CD4-positive, alpha-beta memory T cell (primary cell): Measurements from ENCODE around the gene ANKHD1. TPM values are rescaled to one million over a fixed set of nuclear protein-coding genes. Genes with fewer than 3 reads are reported as not detected.
"Not testable (repeated sequence)": the region's sequence is repeated elsewhere in the genome, so short reads cannot be mapped to it uniquely, and the experiment has no call there.

Experiments
- CTCF ChIA-PET: fragments of 350-600 bp; sonication (Branson Sonifier 250); formaldehyde crosslinking; loops from one replicate; lab custom pipeline; 2021; ENCODE audit warnings: inconsistent platforms; ENCODE audit not compliant: partially characterized antibody; lab: Charles Lee
- POLR2A ChIA-PET: fragments of 350-600 bp; sonication (Branson Sonifier 250); formaldehyde crosslinking; loops from one replicate; lab custom pipeline; 2021; ENCODE audit not compliant: partially characterized antibody; lab: Charles Lee
- DNase-seq, 5 donors: peaks; one replicate each; pipeline versions ENCODE4 v3.0.0 to v3.0.0-alpha.2; 2020 to 2022; ENCODE audit warnings: mixed read lengths in 1 of 5
- H3K27ac ChIP-seq: one replicate; pipeline ENCODE4 v1.7.0; 2013; ENCODE audit warnings: low read depth, low read length
- H3K27me3 ChIP-seq: 2 replicates; pipeline ENCODE4 v1.7.0; 2013; ENCODE audit warnings: mild to moderate bottlenecking, low read length, moderate library complexity; ENCODE audit not compliant: insufficient read depth
- H3K36me3 ChIP-seq: 2 replicates; pipeline ENCODE4 v1.7.0; 2013; ENCODE audit warnings: mild to moderate bottlenecking, low read length, moderate library complexity; ENCODE audit not compliant: insufficient read depth
- H3K4me1 ChIP-seq: 2 replicates; pipeline ENCODE4 v1.7.0; 2013; ENCODE audit warnings: mild to moderate bottlenecking, low read length, moderate library complexity; ENCODE audit not compliant: insufficient read depth
- H3K4me3 ChIP-seq, 2 donors: one replicate each; pipeline ENCODE4 v1.7.0; 2013; ENCODE audit warnings: low read length in 2 of 2, mild to moderate bottlenecking in 1 of 2
- H3K9me3 ChIP-seq, 2 donors: one replicate each; pipeline ENCODE4 v1.7.0; 2013; ENCODE audit warnings: low read length in 2 of 2, control low read depth in 1 of 2; ENCODE audit not compliant: control insufficient read depth in 1 of 2
- H3K27ac Mint-ChIP-seq, 7 donors: one replicate each; pipeline ENCODE4 v1.8.0; 2020 to 2021; ENCODE audit warnings: mixed read lengths in 7 of 7, mild to moderate bottlenecking in 6 of 7, inconsistent platforms in 3 of 7, moderate library complexity in 3 of 7
- H3K27me3 Mint-ChIP-seq, 2 donors: one replicate each; pipeline ENCODE4 v1.8.0; 2020 to 2021; ENCODE audit warnings: mixed read lengths in 2 of 2
- H3K36me3 Mint-ChIP-seq, 2 donors: one replicate each; pipeline ENCODE4 v1.8.0; 2020 to 2021; ENCODE audit warnings: mixed read lengths in 2 of 2, inconsistent platforms in 1 of 2, mild to moderate bottlenecking in 1 of 2
- H3K4me1 Mint-ChIP-seq, 4 donors: one replicate each; pipeline ENCODE4 v1.8.0; 2020 to 2021; ENCODE audit warnings: mixed read lengths in 4 of 4, mild to moderate bottlenecking in 1 of 4
- H3K4me3 Mint-ChIP-seq, 8 donors: one replicate each; pipeline ENCODE4 v1.8.0; 2020 to 2021; ENCODE audit warnings: mixed read lengths in 8 of 8, mild to moderate bottlenecking in 7 of 8, moderate library complexity in 6 of 8, inconsistent platforms in 3 of 8
- H3K9me3 Mint-ChIP-seq, 8 donors: one replicate each; pipeline ENCODE4 v1.8.0; 2020 to 2021; ENCODE audit warnings: mixed read lengths in 8 of 8, mild to moderate bottlenecking in 5 of 8, inconsistent platforms in 3 of 8, moderate library complexity in 1 of 8
- intact Hi-C: fragments of 100-400 bp; cut with micrococcal nuclease; formaldehyde crosslinking; loops from one replicate; pipeline ENCODE4 v1.15.1; 2023
- polyA plus RNA-seq, 2 donors: library from polyadenylated mRNA; unstranded; fragments of 300-500 nt; fragmentation: Illumina TruSeq; gene quantifications; one replicate each; pipeline ENCODE4 v1.2.3, GENCODE V29; 2021
- total RNA-seq, 2 experiments: library from RNA; stranded (reverse); gene quantifications; one replicate each; pipeline ENCODE4 v1.2.3, GENCODE V29; 2021

The ANKHD1 gene
- total and polyA plus RNA-seq, 4 experiments from 2014 or later, result 58.6 to 252 (median 164) TPM

- Mint-ChIP-seq H3K9me3 (no peaks in the 10 kb centered on the region), H3K4me3 (peak overlapping the region in 1 of 8 donors; percentile 3), H3K27me3 (no peaks in the 10 kb centered on the region), H3K36me3 (peaks cover 8 to 13% of the 10 kb centered on the region in 2 donors), H3K27ac (no peak overlapping the region), H3K4me1 (peaks cover 26 to 45% (median 34%) of the 10 kb centered on the region in 4 donors)
- CTCF ChIA-PET, result no interaction called here
- Histone ChIP-seq H3K27ac (no peak overlapping the region), H3K4me1 (peaks cover 19% of the 10 kb centered on the region), H3K4me3 (no peak overlapping the region), H3K36me3 (peaks cover 6% of the 10 kb centered on the region), H3K9me3 (no peaks in the 10 kb centered on the region), H3K27me3 (no peaks in the 10 kb centered on the region)
- DNase-seq, result no peak
- intact Hi-C loops, result no loop called here
- POLR2A ChIA-PET, result no interaction called here
Measured at GRCh38 chr5:140432916-140433315, 31.3 kb downstream of the ANKHD1 start.

GRCh38 chr5:140457368-140457767, 55.7 kb downstream of the ANKHD1 start:
- peak overlapping the region in 1 of 7 donors; percentile 11 for H3K27ac Mint-ChIP-seq
- H3K27me3 Mint-ChIP-seq, POLR2A ChIA-PET: not testable (repeated sequence)

DNA sequence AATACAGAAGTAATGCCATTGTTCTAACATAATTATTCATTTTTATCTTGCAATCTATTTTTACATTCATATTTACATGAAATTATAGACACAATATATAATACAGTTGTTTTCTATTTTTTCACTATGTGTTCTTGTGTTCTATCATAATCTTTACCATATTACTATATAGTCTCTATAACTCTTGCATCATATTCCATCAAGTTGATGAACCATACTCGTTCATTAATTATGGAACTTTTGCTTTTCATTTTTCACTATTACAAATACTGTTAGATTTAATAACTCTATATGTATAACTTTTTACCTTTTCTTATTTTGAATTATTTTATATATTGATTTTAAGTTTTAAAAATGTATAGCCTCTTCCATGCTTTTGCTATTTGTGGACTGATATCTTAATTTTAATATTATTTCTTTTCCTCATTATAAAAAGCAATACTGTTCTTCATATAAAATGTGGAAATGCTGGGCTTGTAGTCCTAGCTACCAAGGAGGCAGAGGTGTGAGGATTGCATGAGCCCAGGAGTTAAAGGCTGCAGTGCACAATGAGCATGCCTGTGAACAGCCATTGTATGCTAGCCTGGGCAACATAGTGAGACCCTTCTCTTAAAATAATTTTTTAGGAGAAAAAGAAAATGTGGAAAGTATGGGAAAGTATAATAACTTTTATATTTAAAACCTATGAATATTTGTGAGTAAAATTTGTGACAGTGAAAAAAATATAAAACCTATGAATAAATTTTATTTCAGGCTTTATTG, 65.5 kb downstream of the ANKHD1 start:
- Histone ChIP-seq H3K36me3 (peaks cover 16% of the 10 kb centered on the region), H3K9me3 (no peaks in the 10 kb centered on the region), H3K27ac (no peak overlapping the region), H3K4me3 (no peak overlapping the region), H3K27me3 (no peaks in the 10 kb centered on the region), H3K4me1 (no peaks in the 10 kb centered on the region)
- H3K27me3 Mint-ChIP-seq, result no peaks in the 10 kb centered on the region
- H3K4me1 Mint-ChIP-seq, result peaks cover 0 to 8% (median 0%) of the 10 kb centered on the region in 4 donors
- H3K9me3 Mint-ChIP-seq, result no peaks in the 10 kb centered on the region
- no peak overlapping the region for H3K27ac Mint-ChIP-seq
- ChIA-PET POLR2A (no interaction called here), CTCF (no interaction called here)
- H3K4me3 Mint-ChIP-seq, result no peak overlapping the region
- no peak for DNase-seq
- H3K36me3 Mint-ChIP-seq, result peaks cover 15 to 57% of the 10 kb centered on the region in 2 donors
- intact Hi-C loops, result no loop called here

More at GRCh38 chr5:140457368-140457767, 55.7 kb downstream of the ANKHD1 start:
- intact Hi-C loops, H3K27ac ChIP-seq, H3K9me3 ChIP-seq, H3K4me1 ChIP-seq, H3K4me3 ChIP-seq, H3K9me3 Mint-ChIP-seq, H3K4me1 Mint-ChIP-seq, H3K4me3 Mint-ChIP-seq, H3K27me3 ChIP-seq, CTCF ChIA-PET, DNase-seq: not testable (repeated sequence)
- H3K36me3 Mint-ChIP-seq, result peaks cover 37 to 58% of the 10 kb centered on the region in 2 donors
- peaks cover 15% of the 10 kb centered on the region for H3K36me3 ChIP-seq

GRCh38 chr5:140468188-140468587, 66.6 kb downstream of the ANKHD1 start:
- Histone ChIP-seq H3K4me3 (no peak overlapping the region), H3K4me1 (no peaks in the 10 kb centered on the region), H3K27me3 (no peaks in the 10 kb centered on the region), H3K27ac (no peak overlapping the region), H3K36me3 (peaks cover 17% of the 10 kb centered on the region), H3K9me3 (no peaks in the 10 kb centered on the region)
- ChIA-PET CTCF (interaction anchor here (0.7 kb wide), 1 partner anchor 140 kb away, joined by 4 read pairs; no protein-coding TSS in a partner anchor), POLR2A (no interaction called here)
- peaks cover 12 to 52% of the 10 kb centered on the region in 2 donors for H3K36me3 Mint-ChIP-seq
- no peaks in the 10 kb centered on the region for H3K27me3 Mint-ChIP-seq
- DNase-seq, result no peak
- H3K27ac Mint-ChIP-seq, result peak overlapping the region in 2 of 7 donors; percentile 46 to 61
- H3K9me3 Mint-ChIP-seq, result no peaks in the 10 kb centered on the region
- no peak overlapping the region for H3K4me3 Mint-ChIP-seq
- H3K4me1 Mint-ChIP-seq, result peaks cover 0 to 6% (median 0%) of the 10 kb centered on the region in 4 donors
- intact Hi-C loops, result no loop called here

GRCh38 chr5:140469259-140469658, 67.6 kb downstream of the ANKHD1 start:
- peaks cover 19 to 52% of the 10 kb centered on the region in 2 donors for H3K36me3 Mint-ChIP-seq
- no peak for DNase-seq
- H3K4me3 ChIP-seq, result no peak overlapping the region
- H3K27ac Mint-ChIP-seq, result no peak overlapping the region
- H3K4me1 ChIP-seq, result no peaks in the 10 kb centered on the region
- no peaks in the 10 kb centered on the region for H3K27me3 ChIP-seq
- H3K9me3 ChIP-seq, result no peaks in the 10 kb centered on the region
- H3K36me3 ChIP-seq, result peaks cover 17% of the 10 kb centered on the region
- H3K4me3 Mint-ChIP-seq, result no peak overlapping the region
- ChIA-PET CTCF (interaction anchor here (0.6 kb wide), 1 partner anchor 227 kb away, joined by 3 read pairs; no protein-coding TSS in a partner anchor), POLR2A (interaction anchor here (0.6 kb wide), 1 partner anchor 209 kb away, joined by 4 read pairs; no protein-coding TSS in a partner anchor)
- peaks cover 0 to 6% (median 0%) of the 10 kb centered on the region in 4 donors for H3K4me1 Mint-ChIP-seq
- intact Hi-C loops, result no loop called here
- H3K27me3 Mint-ChIP-seq, result no peaks in the 10 kb centered on the region
- H3K9me3 Mint-ChIP-seq, result no peaks in the 10 kb centered on the region
- H3K27ac ChIP-seq, result no peak overlapping the region

GRCh38 chr5:140480310-140481014, 78.8 kb downstream of the ANKHD1 start:
- Histone ChIP-seq H3K27me3 (no peaks in the 10 kb centered on the region), H3K36me3 (peaks cover 20% of the 10 kb centered on the region), H3K4me1 (no peaks in the 10 kb centered on the region), H3K27ac (no peak overlapping the region), H3K9me3 (no peaks in the 10 kb centered on the region), H3K4me3 (no peak overlapping the region)
- no peak for DNase-seq
- ChIA-PET CTCF (no interaction called here), POLR2A (no interaction called here)
- Mint-ChIP-seq H3K27me3 (no peaks in the 10 kb centered on the region), H3K27ac (peak overlapping the region in 4 of 7 donors; percentile 14 to 87 (median 60)), H3K9me3 (no peaks in the 10 kb centered on the region), H3K36me3 (peaks cover 15 to 24% of the 10 kb centered on the region in 2 donors), H3K4me1 (peaks cover 0 to 1% (median under 1%) of the 10 kb centered on the region in 4 donors), H3K4me3 (peak overlapping the region in 1 of 8 donors; percentile 27)
- intact Hi-C loops, result no loop called here

DNA sequence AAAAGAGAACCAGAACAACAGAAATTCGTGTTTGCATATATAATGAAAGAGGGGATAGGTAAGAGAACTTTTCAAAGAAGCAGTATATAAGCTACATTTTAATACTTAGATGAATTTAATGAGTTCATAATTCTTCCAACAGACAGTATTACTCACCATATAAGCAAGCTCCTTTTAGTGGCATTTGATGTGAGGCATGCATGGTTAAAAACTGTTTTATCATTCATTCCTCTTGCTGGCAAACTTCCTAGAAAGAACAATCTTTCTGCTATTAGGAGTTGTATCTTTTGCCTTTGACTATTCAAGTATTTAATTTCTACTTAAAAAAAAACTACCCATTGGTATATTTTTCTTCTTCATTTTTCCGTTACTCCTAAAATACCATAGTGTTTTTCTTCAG, 80.1 kb downstream of the ANKHD1 start:
- Mint-ChIP-seq H3K36me3 (peaks cover 18 to 29% of the 10 kb centered on the region in 2 donors), H3K4me1 (peaks cover 0 to 1% (median 0%) of the 10 kb centered on the region in 4 donors), H3K9me3 (no peaks in the 10 kb centered on the region), H3K27me3 (no peaks in the 10 kb centered on the region), H3K4me3 (no peak overlapping the region), H3K27ac (no peak overlapping the region)
- intact Hi-C loops, result no loop called here
- ChIA-PET POLR2A (no interaction called here), CTCF (interaction anchor here (1.0 kb wide), 1 partner anchor 109 kb away, joined by 3 read pairs; no protein-coding TSS in a partner anchor)
- Histone ChIP-seq H3K4me3 (no peak overlapping the region), H3K27ac (no peak overlapping the region), H3K4me1 (no peaks in the 10 kb centered on the region), H3K9me3 (no peaks in the 10 kb centered on the region), H3K27me3 (no peaks in the 10 kb centered on the region), H3K36me3 (peaks cover 27% of the 10 kb centered on the region)
- no peak for DNase-seq
